ENCODE measurements around the gene SLC22A1.
"Not testable (repeated sequence)": the region's sequence is repeated elsewhere in the genome, so short reads cannot be mapped to it uniquely, and the experiment has no call there.

The SLC22A1 gene

GRCh38 chr6:160084198-160084776 is 37.3 kb upstream of the SLC22A1 start:
- Histone ChIP-seq H3K27me3 (ENCODE audit: control insufficient read depth in 2 of 2, insufficient read depth in 2 of 2, low read length in 2 of 2) (no peaks in the 10 kb centered on the region), H3K4me1 (ENCODE audit: control insufficient read depth in 2 of 2, insufficient read depth in 2 of 2, low read length in 2 of 2) (peaks cover 0 to 12% of the 10 kb centered on the region in 2 donors), H3K9ac (ENCODE audit: low read depth in 1 of 2, low read length in 2 of 2) (no peak overlapping the region), H3K36me3 (ENCODE audit: control insufficient read depth in 2 of 2, insufficient read depth in 2 of 2, low read length in 2 of 2) (peaks cover 57 to 76% of the 10 kb centered on the region in 2 donors), H3K27ac (ENCODE audit: low read depth in 2 of 2, low read length in 2 of 2) (no peak overlapping the region), H3K4me3 (ENCODE audit: low read length in 2 of 2) (no peak overlapping the region), H3K9me3 (ENCODE audit: control insufficient read depth in 2 of 2, low read length in 2 of 2) (no peaks in the 10 kb centered on the region)

DNA sequence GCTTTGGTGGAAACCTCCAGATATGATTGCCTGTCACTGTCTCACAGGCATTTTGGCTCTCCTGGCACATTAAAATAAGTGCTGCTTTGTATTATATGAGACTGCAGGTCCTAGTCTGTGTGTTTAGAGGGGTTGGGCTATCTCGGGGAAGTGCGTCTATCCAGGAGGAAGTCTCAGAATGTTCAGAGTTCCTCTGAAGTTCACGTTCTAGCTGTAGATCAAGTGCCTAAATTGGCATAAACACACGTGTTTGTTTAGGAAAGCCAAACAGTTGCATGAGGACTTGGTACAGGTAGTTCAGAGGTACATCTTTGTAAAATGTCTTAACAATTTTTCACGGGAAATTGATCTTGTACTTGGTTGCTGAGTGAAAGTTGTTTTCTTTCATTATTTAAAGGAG is 36.4 kb upstream of the SLC22A1 start:
- Histone ChIP-seq H3K9me3 (ENCODE audit: control insufficient read depth in 2 of 2, low read length in 2 of 2) (no peaks in the 10 kb centered on the region), H3K27me3 (ENCODE audit: control insufficient read depth in 2 of 2, insufficient read depth in 2 of 2, low read length in 2 of 2) (no peaks in the 10 kb centered on the region), H3K9ac (ENCODE audit: low read depth in 1 of 2, low read length in 2 of 2) (peak overlapping the region in 1 of 2 donors; percentile 18), H3K4me1 (ENCODE audit: control insufficient read depth in 2 of 2, insufficient read depth in 2 of 2, low read length in 2 of 2) (peaks cover 0 to 20% of the 10 kb centered on the region in 2 donors), H3K36me3 (ENCODE audit: control insufficient read depth in 2 of 2, insufficient read depth in 2 of 2, low read length in 2 of 2) (peaks cover 55 to 74% of the 10 kb centered on the region in 2 donors), H3K27ac (ENCODE audit: low read depth in 2 of 2, low read length in 2 of 2) (peak overlapping the region; percentile 39 to 70), H3K4me3 (ENCODE audit: low read length in 2 of 2) (no peak overlapping the region)

DNA sequence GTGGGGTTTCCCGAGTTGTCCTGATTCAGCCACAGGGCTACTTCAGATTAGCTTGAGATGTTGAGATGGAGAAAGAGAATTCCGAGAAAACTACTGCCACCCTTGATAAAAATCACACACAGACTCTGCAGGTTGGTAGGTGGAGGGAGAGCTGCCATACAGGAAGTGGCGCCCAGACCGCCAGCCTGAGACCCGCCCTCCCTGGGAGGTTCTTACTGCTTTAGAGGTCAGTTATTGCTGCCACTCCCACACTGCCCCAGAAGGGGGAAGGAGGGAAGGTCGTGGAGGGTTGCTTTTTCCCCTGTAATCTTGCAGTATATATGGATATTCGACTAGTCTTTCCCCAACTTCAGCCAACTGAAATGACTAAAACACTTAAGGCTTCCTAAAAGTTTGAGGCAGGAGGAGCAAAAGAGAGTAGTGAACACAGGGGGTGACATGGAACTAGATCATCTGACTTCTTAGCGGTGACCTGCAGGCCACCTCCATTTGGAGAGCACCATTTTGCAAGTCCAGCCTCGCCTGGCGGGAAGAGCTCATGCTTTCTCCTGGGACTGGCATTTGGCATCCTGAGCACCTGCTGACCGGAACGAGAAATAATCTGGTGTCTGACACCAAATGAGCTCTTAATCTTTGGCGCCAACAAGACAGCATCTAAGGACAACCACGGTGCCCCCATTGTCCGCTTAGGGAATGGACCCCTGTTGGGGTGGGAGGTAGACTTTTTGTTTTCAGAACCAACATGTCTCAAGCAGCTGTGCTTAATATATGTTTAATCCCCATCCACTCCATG is 35.7 kb upstream of the SLC22A1 start:
- Histone ChIP-seq H3K27ac (ENCODE audit: low read depth in 2 of 2, low read length in 2 of 2) (peak overlapping the region; percentile 39 to 70), H3K36me3 (ENCODE audit: control insufficient read depth in 2 of 2, insufficient read depth in 2 of 2, low read length in 2 of 2) (peaks cover 53 to 75% of the 10 kb centered on the region in 2 donors), H3K27me3 (ENCODE audit: control insufficient read depth in 2 of 2, insufficient read depth in 2 of 2, low read length in 2 of 2) (no peaks in the 10 kb centered on the region), H3K9ac (ENCODE audit: low read depth in 1 of 2, low read length in 2 of 2) (peak overlapping the region in 1 of 2 donors; percentile 46), H3K4me3 (ENCODE audit: low read length in 2 of 2) (no peak overlapping the region), H3K9me3 (ENCODE audit: control insufficient read depth in 2 of 2, low read length in 2 of 2) (no peaks in the 10 kb centered on the region), H3K4me1 (ENCODE audit: control insufficient read depth in 2 of 2, insufficient read depth in 2 of 2, low read length in 2 of 2) (peaks cover 0 to 24% of the 10 kb centered on the region in 2 donors)

- Histone ChIP-seq H3K9ac (ENCODE audit: low read depth in 1 of 2, low read length in 2 of 2) (no peak overlapping the region), H3K27me3 (ENCODE audit: control insufficient read depth in 2 of 2, insufficient read depth in 2 of 2, low read length in 2 of 2) (no peaks in the 10 kb centered on the region), H3K4me3 (ENCODE audit: low read length in 2 of 2) (no peak overlapping the region), H3K4me1 (ENCODE audit: control insufficient read depth in 2 of 2, insufficient read depth in 2 of 2, low read length in 2 of 2) (peaks cover 5 to 30% of the 10 kb centered on the region in 2 donors), H3K36me3 (ENCODE audit: control insufficient read depth in 2 of 2, insufficient read depth in 2 of 2, low read length in 2 of 2) (peaks cover 59 to 73% of the 10 kb centered on the region in 2 donors), H3K9me3 (ENCODE audit: control insufficient read depth in 2 of 2, low read length in 2 of 2) (no peaks in the 10 kb centered on the region), H3K27ac (ENCODE audit: low read depth in 2 of 2, low read length in 2 of 2) (no peak overlapping the region)
These were observed 34.9 kb upstream of the SLC22A1 start for GRCh38 chr6:160086754-160087153.

DNA sequence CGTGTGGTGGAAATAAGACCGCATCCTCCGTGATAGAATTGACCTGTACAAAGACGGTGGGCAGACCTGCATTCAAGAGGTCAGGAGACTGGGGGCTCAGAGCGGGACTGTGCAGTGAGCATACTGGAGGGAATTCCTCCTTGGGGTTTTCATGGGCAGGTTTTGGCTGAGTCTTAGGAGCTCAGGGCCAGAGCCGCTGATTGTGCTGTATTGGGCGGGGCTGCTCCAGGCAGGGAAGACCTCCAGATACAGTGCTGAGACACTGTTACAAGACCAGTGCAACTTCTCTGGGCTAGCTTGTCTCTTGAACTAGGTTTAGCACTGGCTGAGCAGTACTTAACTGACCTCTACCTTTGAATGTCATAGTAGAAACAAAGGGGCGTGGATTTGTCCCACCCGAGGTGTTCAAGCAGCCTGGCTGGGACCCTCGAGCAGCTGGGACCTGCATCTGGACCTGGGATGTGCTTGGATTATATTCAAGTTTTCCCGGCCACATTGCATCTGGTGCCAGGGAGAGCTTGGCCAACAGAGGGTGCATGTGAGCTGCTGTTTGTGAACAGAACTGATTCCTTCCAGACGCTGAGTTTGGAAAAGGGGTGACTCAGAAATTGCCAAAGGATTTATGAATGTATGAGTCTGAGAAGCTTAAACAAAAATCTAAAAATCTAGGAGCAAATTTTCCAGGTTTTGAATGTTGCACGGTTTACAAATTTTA is 33.4 kb upstream of the SLC22A1 start:
- Histone ChIP-seq H3K9ac (ENCODE audit: low read depth in 1 of 2, low read length in 2 of 2) (no peak overlapping the region), H3K27me3 (ENCODE audit: control insufficient read depth in 2 of 2, insufficient read depth in 2 of 2, low read length in 2 of 2) (no peaks in the 10 kb centered on the region), H3K27ac (ENCODE audit: low read depth in 2 of 2, low read length in 2 of 2) (no peak overlapping the region), H3K36me3 (ENCODE audit: control insufficient read depth in 2 of 2, insufficient read depth in 2 of 2, low read length in 2 of 2) (peaks cover 72 to 73% of the 10 kb centered on the region in 2 donors), H3K9me3 (ENCODE audit: control insufficient read depth in 2 of 2, low read length in 2 of 2) (no peaks in the 10 kb centered on the region), H3K4me1 (ENCODE audit: control insufficient read depth in 2 of 2, insufficient read depth in 2 of 2, low read length in 2 of 2) (peaks cover 5 to 30% of the 10 kb centered on the region in 2 donors), H3K4me3 (ENCODE audit: low read length in 2 of 2) (no peak overlapping the region)

- Histone ChIP-seq H3K9ac (ENCODE audit: low read depth in 1 of 2, low read length in 2 of 2) (no peak overlapping the region), H3K4me1 (ENCODE audit: control insufficient read depth in 2 of 2, insufficient read depth in 2 of 2, low read length in 2 of 2) (peaks cover 5 to 30% of the 10 kb centered on the region in 2 donors), H3K36me3 (ENCODE audit: control insufficient read depth in 2 of 2, insufficient read depth in 2 of 2, low read length in 2 of 2) (peaks cover 76 to 77% of the 10 kb centered on the region in 2 donors), H3K9me3 (ENCODE audit: control insufficient read depth in 2 of 2, low read length in 2 of 2) (no peaks in the 10 kb centered on the region), H3K27me3 (ENCODE audit: control insufficient read depth in 2 of 2, insufficient read depth in 2 of 2, low read length in 2 of 2) (no peaks in the 10 kb centered on the region), H3K4me3 (ENCODE audit: low read length in 2 of 2) (no peak overlapping the region), H3K27ac (ENCODE audit: low read depth in 2 of 2, low read length in 2 of 2) (peak overlapping the region in 1 of 2 donors; percentile 38)
These were observed 32.7 kb upstream of the SLC22A1 start for GRCh38 chr6:160088784-160089533.

DNA sequence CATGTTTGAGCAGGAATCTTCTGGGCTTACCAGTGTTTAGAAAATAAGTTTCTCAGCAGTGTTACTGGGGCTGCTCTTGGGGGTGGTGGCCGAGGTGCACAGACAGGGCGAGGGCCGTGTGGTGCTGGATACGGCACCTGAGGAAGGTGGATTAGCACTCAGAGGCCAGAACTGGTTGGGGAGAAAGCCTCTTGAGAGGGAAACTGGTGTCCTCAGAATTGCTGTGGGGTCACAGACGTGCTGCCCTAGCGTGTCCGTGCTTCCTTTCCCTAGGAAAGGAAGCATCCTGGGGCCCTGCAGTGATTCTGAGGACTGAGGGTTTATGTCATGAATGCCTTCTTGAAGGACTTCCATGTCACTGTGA is 32.1 kb upstream of the SLC22A1 start:
- no peak overlapping the region for H3K9ac ChIP-seq (ENCODE audit: low read depth in 1 of 2, low read length in 2 of 2)
- H3K4me1 ChIP-seq (ENCODE audit: control insufficient read depth in 2 of 2, insufficient read depth in 2 of 2, low read length in 2 of 2): peaks cover 5 to 30% of the 10 kb centered on the region in 2 donors
- H3K27me3 ChIP-seq (ENCODE audit: control insufficient read depth in 2 of 2, insufficient read depth in 2 of 2, low read length in 2 of 2): no peaks in the 10 kb centered on the region
- H3K27ac ChIP-seq (ENCODE audit: low read depth in 2 of 2, low read length in 2 of 2): peak overlapping the region; percentile 38 to 64
- no peak overlapping the region for H3K4me3 ChIP-seq (ENCODE audit: low read length in 2 of 2)
- peaks cover 75 to 76% of the 10 kb centered on the region in 2 donors for H3K36me3 ChIP-seq (ENCODE audit: control insufficient read depth in 2 of 2, insufficient read depth in 2 of 2, low read length in 2 of 2)
- H3K9me3 ChIP-seq (ENCODE audit: control insufficient read depth in 2 of 2, low read length in 2 of 2): no peaks in the 10 kb centered on the region

DNA sequence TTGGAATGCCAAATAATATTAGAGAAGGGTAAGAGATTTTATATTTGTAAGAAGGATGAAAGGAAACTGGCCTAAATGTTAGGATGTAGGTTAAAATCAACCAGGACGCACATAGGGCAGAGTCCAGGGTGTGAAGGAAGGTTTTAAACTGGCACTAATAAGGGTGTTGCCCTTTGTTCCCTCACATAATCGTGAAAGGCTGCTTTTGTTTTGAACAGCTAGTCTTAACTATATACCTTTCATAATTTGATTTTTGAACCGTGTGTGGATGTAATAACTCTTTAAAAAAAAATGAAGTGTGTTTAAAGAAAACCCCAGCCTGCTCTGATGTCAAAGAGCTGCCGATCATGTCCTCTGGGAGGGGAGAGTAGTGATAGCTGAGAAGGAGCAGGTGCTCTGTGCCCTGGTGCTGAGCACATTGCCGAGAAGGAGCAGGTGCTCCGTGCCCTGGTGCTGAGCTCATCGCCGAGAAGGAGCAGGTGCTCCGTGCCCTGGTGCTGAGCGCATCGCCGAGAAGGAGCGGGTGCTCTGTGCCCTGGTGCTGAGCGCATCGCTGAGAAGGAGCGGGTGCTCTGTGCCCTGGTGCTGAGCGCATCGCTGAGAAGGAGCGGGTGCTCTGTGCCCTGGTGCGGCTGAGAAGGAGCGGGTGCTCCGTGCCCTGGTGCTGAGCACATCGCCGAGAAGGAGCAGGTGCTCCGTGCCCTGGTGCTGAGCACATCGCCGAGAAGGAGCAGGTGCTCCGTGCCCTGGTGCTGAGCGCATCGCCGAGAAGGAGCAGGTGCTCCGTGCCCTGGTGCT is 31.0 kb upstream of the SLC22A1 start:
- peak overlapping the region in 1 of 2 donors; percentile 24 for H3K9ac ChIP-seq (ENCODE audit: low read depth in 1 of 2, low read length in 2 of 2)
- peak overlapping the region; percentile 67 to 77 for H3K27ac ChIP-seq (ENCODE audit: low read depth in 2 of 2, low read length in 2 of 2)
- not testable (repeated sequence) for H3K27me3 ChIP-seq (ENCODE audit: control insufficient read depth in 2 of 2, insufficient read depth in 2 of 2, low read length in 2 of 2); H3K9me3 ChIP-seq (ENCODE audit: control insufficient read depth in 2 of 2, low read length in 2 of 2); H3K4me3 ChIP-seq (ENCODE audit: low read length in 2 of 2)
- peaks cover 74 to 75% of the 10 kb centered on the region in 2 donors for H3K36me3 ChIP-seq (ENCODE audit: control insufficient read depth in 2 of 2, insufficient read depth in 2 of 2, low read length in 2 of 2)
- H3K4me1 ChIP-seq (ENCODE audit: control insufficient read depth in 2 of 2, insufficient read depth in 2 of 2, low read length in 2 of 2): peaks cover 5 to 22% of the 10 kb centered on the region in 2 donors

GRCh38 chr6:160092176-160092575 is 29.4 kb upstream of the SLC22A1 start:
- not testable (repeated sequence) for H3K27ac ChIP-seq (ENCODE audit: low read depth in 2 of 2, low read length in 2 of 2); H3K27me3 ChIP-seq (ENCODE audit: control insufficient read depth in 2 of 2, insufficient read depth in 2 of 2, low read length in 2 of 2); H3K4me3 ChIP-seq (ENCODE audit: low read length in 2 of 2); H3K9me3 ChIP-seq (ENCODE audit: control insufficient read depth in 2 of 2, low read length in 2 of 2); H3K9ac ChIP-seq (ENCODE audit: low read depth in 1 of 2, low read length in 2 of 2)
- Histone ChIP-seq H3K36me3 (ENCODE audit: control insufficient read depth in 2 of 2, insufficient read depth in 2 of 2, low read length in 2 of 2) (peaks cover 72 to 75% of the 10 kb centered on the region in 2 donors), H3K4me1 (ENCODE audit: control insufficient read depth in 2 of 2, insufficient read depth in 2 of 2, low read length in 2 of 2) (peaks cover 5 to 17% of the 10 kb centered on the region in 2 donors)
